ENCODE data around the gene RBM17. TPM values are rescaled to one million over a fixed set of nuclear protein-coding genes. Genes with fewer than 3 reads are reported as not detected.

RBM17 gene
- total RNA-seq, 6 experiments from 2014 or later: 11.9 to 40.6 (median 28.1) TPM

DNA sequence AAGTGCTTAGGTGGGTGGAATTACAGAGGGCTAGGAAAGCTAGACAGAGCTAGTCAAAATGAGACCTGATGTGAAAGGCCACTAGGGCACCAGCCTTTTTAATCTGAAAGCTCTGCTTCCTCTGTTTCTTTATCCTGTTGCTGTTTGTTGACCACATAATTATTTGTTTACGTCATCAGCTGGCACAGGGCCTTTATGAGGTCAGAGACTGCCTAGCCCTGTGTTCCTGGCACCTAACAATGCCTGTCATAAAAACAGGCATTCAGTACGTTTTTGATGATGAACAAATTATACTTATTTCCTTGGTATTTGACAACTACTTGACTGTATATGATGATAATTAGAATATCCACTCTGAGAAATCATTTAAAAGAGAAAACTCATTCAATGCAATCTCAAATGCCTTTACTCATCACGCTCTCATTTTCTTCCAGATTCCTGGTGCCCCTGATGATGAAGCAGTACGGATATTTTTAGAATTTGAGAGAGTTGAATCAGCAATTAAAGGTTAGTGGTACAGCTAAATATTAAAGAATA, 26.0 kb downstream of the RBM17 start:
- Histone ChIP-seq H3K27me3 (no peaks in the 10 kb centered on the region), H3K27ac (peak overlapping the region; percentile 2 to 9 (median 7)), H3K4me1 (peaks cover 0 to 4% (median 0%) of the 10 kb centered on the region in 4 donors), H3K4me3 (no peak overlapping the region), H3K9me3 (no peaks in the 10 kb centered on the region), H3K36me3 (peaks cover 0 to 57% (median 28%) of the 10 kb centered on the region in 4 donors)
- ATAC-seq: peak; percentile 44 to 89 (median 79)
- intact Hi-C loops (cut with DNase I): loop anchor here in 1 of 2 donors (5.0 kb wide), 1 partner anchor 287 kb away; no protein-coding TSS in a partner anchor
- 47% methylated on average over 4 of the region's 4 CpGs for WGBS (ENCODE audit: insufficient coverage, low coverage, low lambda C conversion rate, missing lambda C conversion rate)
- TF ChIP-seq CTCF (IDR thresholded peaks at IDR 0.05) (no peak), POLR2A (IDR thresholded peaks at IDR 0.05) (no peak)
- DNase-seq: no peak

GRCh38 chr10:6115411-6115810, 26.6 kb downstream of the RBM17 start:
- Histone ChIP-seq H3K4me1 (peaks cover 0 to 4% (median 0%) of the 10 kb centered on the region in 4 donors), H3K4me3 (no peak overlapping the region), H3K27ac (no peak overlapping the region), H3K27me3 (no peaks in the 10 kb centered on the region), H3K9me3 (no peaks in the 10 kb centered on the region), H3K36me3 (peaks cover 0 to 52% (median 26%) of the 10 kb centered on the region in 4 donors)
- TF ChIP-seq CTCF (IDR thresholded peaks at IDR 0.05) (no peak), POLR2A (IDR thresholded peaks at IDR 0.05) (no peak)
- no peak for ATAC-seq
- intact Hi-C loops (cut with DNase I): no loop called here
- 77% methylated on average over 4 of the region's 4 CpGs for WGBS (ENCODE audit: insufficient coverage, low coverage, low lambda C conversion rate, missing lambda C conversion rate)
- no peak for DNase-seq

DNA sequence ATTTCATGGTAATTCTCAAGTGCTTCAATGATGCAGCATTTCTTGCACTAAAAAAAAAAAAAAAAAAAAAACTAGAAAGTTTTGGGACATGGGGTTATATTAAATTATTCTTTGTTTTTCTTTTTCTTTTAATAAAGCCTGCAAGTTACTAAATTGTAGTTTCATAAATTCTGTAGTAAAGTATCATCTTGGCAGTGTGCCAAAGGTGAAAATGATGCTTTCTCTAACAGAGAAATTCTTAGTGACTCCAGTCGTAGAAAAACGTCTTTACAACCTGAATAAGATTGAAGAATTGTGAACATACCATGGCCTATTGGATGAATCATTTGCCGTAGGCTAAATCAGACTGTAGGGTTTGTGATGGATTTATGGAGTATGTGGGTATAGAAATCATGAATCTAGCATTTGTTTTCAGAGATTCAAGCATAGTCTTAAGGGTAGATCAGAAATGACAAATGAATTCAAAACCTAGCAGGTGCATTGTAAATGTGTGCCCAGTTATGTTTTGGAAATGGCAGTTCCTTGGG, 27.1 kb downstream of the RBM17 start:
- ATAC-seq (no peak), DNase-seq (no peak)
- intact Hi-C loops (cut with DNase I): no loop called here
- 63% methylated on average over 3 of the region's 3 CpGs for WGBS (ENCODE audit: insufficient coverage, low coverage, low lambda C conversion rate, missing lambda C conversion rate)
- no peaks in the 10 kb centered on the region for H3K27me3 ChIP-seq
- H3K4me3 ChIP-seq: no peak overlapping the region
- TF ChIP-seq POLR2A (IDR thresholded peaks at IDR 0.05) (no peak), CTCF (IDR thresholded peaks at IDR 0.05) (no peak)
- peaks cover 0 to 4% (median 0%) of the 10 kb centered on the region in 4 donors for H3K4me1 ChIP-seq
- no peak overlapping the region for H3K27ac ChIP-seq
- H3K9me3 ChIP-seq: no peaks in the 10 kb centered on the region
- peaks cover 0 to 48% (median 23%) of the 10 kb centered on the region in 4 donors for H3K36me3 ChIP-seq

- DNase-seq (no peak), ATAC-seq (no peak)
- no peaks in the 10 kb centered on the region for H3K27me3 ChIP-seq
- intact Hi-C loops (cut with DNase I): no loop called here
- 67% methylated on average over 1 of the region's 1 CpG for WGBS (ENCODE audit: insufficient coverage, low coverage, low lambda C conversion rate, missing lambda C conversion rate)
- H3K4me3 ChIP-seq: no peak overlapping the region
- no peak for TF ChIP-seq CTCF (IDR thresholded peaks at IDR 0.05)
- TF ChIP-seq POLR2A (IDR thresholded peaks at IDR 0.05): no peak
- no peak overlapping the region for H3K27ac ChIP-seq
- H3K9me3 ChIP-seq: no peaks in the 10 kb centered on the region
- peaks cover 0 to 45% (median 19%) of the 10 kb centered on the region in 4 donors for H3K36me3 ChIP-seq
- peaks cover 0 to 4% (median 0%) of the 10 kb centered on the region in 4 donors for H3K4me1 ChIP-seq
These were observed 28.0 kb downstream of the RBM17 start for GRCh38 chr10:6116806-6117205.
